ENCODE measurements around the gene HCRTR1. TPM values are rescaled to one million over a fixed set of nuclear protein-coding genes. Genes with fewer than 3 reads are reported as not detected.

Gene HCRTR1
- total RNA-seq, 2 donors from 2014 or later = not detected

- DNase-seq (ENCODE audit: low spot score) = no peak
Observed at GRCh38 chr1:31624731-31625514, 7.4 kb downstream of the HCRTR1 start.

DNA sequence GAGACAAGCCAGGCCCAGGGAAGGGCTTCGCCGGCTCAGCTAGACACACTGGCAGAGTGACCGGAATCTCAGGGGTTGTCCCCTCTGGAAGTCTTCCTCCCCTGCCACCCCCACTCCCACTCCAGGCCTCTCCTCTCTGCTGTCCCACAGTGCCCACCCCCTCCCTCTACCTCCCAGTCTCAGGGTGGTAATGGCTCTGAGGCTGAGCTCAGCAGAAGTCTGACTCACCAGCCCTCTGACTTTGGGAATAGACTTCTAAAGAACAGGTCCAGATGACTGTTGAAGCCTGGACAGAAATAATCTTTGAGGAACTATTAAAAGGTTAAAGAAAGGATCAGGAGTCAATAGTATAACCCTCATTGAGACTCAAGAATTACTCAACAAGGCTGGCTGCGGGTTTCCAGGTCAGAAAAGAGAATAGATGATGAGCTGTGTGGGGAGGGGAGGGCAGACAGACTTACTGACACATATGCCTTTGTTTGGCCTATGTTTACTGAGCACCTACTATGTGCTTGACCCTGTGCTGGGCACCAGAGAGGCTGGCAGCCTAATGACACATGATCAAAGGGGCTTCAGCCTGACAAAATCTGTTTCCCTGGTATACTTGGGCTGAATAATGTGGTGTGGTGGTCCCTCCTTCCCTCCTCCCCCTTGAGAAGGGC lies 8.2 kb downstream of the HCRTR1 start:
- Histone ChIP-seq H3K36me3 (peaks cover 0 to 8% of the 10 kb centered on the region in 2 donors), H3K4me3 (no peak overlapping the region), H3K27me3 (replicated peaks; ENCODE audit: insufficient read depth) (no peaks in the 10 kb centered on the region), H3K27ac (no peak overlapping the region), H3K4me1 (replicated peaks) (peaks cover 12% of the 10 kb centered on the region), H3K9me3 (no peaks in the 10 kb centered on the region)
- WGBS = 79% methylated on average over 4 of the region's 4 CpGs
- DNase-seq (ENCODE audit: low spot score) = no peak
- intact Hi-C loops (cut with DNase I) = no loop called here
- TF ChIP-seq, protein P1, sequence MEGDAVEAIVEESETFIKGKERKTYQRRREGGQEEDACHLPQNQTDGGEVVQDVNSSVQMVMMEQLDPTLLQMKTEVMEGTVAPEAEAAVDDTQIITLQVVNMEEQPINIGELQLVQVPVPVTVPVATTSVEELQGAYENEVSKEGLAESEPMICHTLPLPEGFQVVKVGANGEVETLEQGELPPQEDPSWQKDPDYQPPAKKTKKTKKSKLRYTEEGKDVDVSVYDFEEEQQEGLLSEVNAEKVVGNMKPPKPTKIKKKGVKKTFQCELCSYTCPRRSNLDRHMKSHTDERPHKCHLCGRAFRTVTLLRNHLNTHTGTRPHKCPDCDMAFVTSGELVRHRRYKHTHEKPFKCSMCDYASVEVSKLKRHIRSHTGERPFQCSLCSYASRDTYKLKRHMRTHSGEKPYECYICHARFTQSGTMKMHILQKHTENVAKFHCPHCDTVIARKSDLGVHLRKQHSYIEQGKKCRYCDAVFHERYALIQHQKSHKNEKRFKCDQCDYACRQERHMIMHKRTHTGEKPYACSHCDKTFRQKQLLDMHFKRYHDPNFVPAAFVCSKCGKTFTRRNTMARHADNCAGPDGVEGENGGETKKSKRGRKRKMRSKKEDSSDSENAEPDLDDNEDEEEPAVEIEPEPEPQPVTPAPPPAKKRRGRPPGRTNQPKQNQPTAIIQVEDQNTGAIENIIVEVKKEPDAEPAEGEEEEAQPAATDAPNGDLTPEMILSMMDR (IDR thresholded peaks at IDR 0.05) = no peak
- TF ChIP-seq POLR2AphosphoS5 (IDR thresholded peaks at IDR 0.05) (no peak), POLR2A (IDR thresholded peaks at IDR 0.05) (no peak)

More at GRCh38 chr1:31624731-31625514, 7.4 kb downstream of the HCRTR1 start:
- H3K4me3 ChIP-seq = no peak overlapping the region
- peaks cover 12% of the 10 kb centered on the region for H3K4me1 ChIP-seq (replicated peaks)
- H3K9me3 ChIP-seq = no peaks in the 10 kb centered on the region
- 90% methylated on average over 15 of the region's 16 CpGs for WGBS
- no peak overlapping the region for H3K27ac ChIP-seq
- peaks cover 0 to under 1% of the 10 kb centered on the region in 2 donors for H3K36me3 ChIP-seq
- intact Hi-C loops (cut with DNase I) = no loop called here
- H3K27me3 ChIP-seq (replicated peaks; ENCODE audit: insufficient read depth) = no peaks in the 10 kb centered on the region
- TF ChIP-seq POLR2A (IDR thresholded peaks at IDR 0.05) (no peak), POLR2AphosphoS5 (IDR thresholded peaks at IDR 0.05) (no peak)
- TF ChIP-seq, protein P1 (IDR thresholded peaks at IDR 0.05) = no peak

DNA sequence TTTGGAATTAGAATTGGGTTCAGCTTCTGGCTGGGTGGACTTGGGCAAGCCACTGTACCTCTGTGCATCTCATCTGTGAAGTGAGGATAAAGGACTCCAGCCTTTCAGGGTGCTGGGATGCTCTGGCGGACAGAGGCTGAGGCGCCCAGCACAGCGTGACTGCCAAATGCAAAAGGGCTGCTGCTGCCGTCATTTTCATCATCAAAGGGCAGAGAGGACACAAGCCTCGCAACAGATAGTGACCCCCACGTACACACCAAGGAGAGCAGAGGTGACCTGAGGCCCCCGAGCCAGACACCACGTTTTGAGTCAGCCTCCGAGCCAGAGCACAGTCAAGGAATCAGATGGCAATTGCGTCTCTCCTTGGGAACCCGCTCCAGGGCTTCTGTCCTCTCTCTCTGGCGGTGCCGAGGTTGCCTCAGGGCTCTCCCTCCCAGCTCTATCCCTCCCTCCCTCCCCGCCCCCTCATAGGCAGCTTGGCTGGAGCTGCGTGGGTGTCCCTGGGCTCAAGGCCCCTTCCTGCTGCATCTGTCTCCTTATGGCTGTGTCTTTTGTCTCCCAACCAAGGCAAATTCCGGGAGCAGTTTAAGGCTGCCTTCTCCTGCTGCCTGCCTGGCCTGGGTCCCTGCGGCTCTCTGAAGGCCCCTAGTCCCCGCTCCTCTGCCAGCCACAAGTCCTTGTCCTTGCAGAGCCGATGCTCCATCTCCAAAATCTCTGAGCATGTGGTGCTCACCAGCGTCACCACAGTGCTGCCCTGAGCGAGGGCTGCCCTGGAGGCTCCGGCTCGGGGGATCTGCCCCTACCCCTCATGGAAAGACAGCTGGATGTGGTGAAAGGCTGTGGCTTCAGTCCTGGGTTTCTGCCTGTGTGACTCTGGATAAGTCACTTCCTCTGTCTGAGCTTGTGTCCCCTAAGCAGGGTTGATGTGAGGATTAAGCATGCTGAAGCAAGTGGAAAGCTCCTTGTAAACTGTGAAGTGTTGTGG lies 9.0 kb downstream of the HCRTR1 start:
- no peak overlapping the region for H3K4me3 ChIP-seq
- H3K27ac ChIP-seq = peak overlapping the region; percentile 53 to 54
- H3K36me3 ChIP-seq = peaks cover 0 to 8% of the 10 kb centered on the region in 2 donors
- TF ChIP-seq POLR2AphosphoS5 (IDR thresholded peaks at IDR 0.05) = no peak
- no peak for TF ChIP-seq POLR2A (IDR thresholded peaks at IDR 0.05)
- TF ChIP-seq, protein P1 (IDR thresholded peaks at IDR 0.05) = no peak
- WGBS = 57% methylated on average over 21 of the region's 23 CpGs
- no peaks in the 10 kb centered on the region for H3K27me3 ChIP-seq (replicated peaks; ENCODE audit: insufficient read depth)
- intact Hi-C loops (cut with DNase I) = no loop called here
- DNase-seq (ENCODE audit: low spot score) = no peak
- no peaks in the 10 kb centered on the region for H3K9me3 ChIP-seq
- peaks cover 12% of the 10 kb centered on the region for H3K4me1 ChIP-seq (replicated peaks)

- H3K4me3 ChIP-seq = no peak overlapping the region
- H3K9me3 ChIP-seq = no peaks in the 10 kb centered on the region
- peaks cover 0 to 8% of the 10 kb centered on the region in 2 donors for H3K36me3 ChIP-seq
- H3K27ac ChIP-seq = peak overlapping the region; percentile 53 to 54
- intact Hi-C loops (cut with DNase I) = no loop called here
- DNase-seq (ENCODE audit: low spot score) = peak; percentile 35
- H3K27me3 ChIP-seq (replicated peaks; ENCODE audit: insufficient read depth) = no peaks in the 10 kb centered on the region
- 27% methylated on average over 13 of the region's 13 CpGs for WGBS
- H3K4me1 ChIP-seq (replicated peaks) = peaks cover 12% of the 10 kb centered on the region
- TF ChIP-seq, protein P1 (IDR thresholded peaks at IDR 0.05) = no peak
- TF ChIP-seq POLR2AphosphoS5 (IDR thresholded peaks at IDR 0.05) = no peak
- no peak for TF ChIP-seq POLR2A (IDR thresholded peaks at IDR 0.05)
Observed at GRCh38 chr1:31627301-31627929, 9.9 kb downstream of the HCRTR1 start.
